Urinary bladder (tissue), 4 donors: ENCODE measurements around the gene AFF1. TPM values are rescaled to one million over a fixed set of nuclear protein-coding genes. Genes with fewer than 3 reads are reported as not detected.
"Not testable (repeated sequence)": the region's sequence is repeated elsewhere in the genome, so short reads cannot be mapped to it uniquely, and the experiment has no call there.

ENCODE experiments used
- DNase-seq: peaks from one replicate; pipeline ENCODE4 v3.0.0-alpha.2; 2015; ENCODE audit errors: extremely low spot score
- H3K27ac ChIP-seq: one replicate; pipeline ENCODE4 v1.5.1; 2013; ENCODE audit warnings: low read depth, mild to moderate bottlenecking, moderate library complexity
- H3K36me3 ChIP-seq: one replicate; pipeline ENCODE4 v1.6.1; 2013; ENCODE audit warnings: mild to moderate bottlenecking, moderate library complexity; ENCODE audit not compliant: insufficient read depth
- H3K4me1 ChIP-seq: one replicate; pipeline ENCODE4 v1.6.1; 2013; ENCODE audit warnings: mild to moderate bottlenecking, moderate library complexity; ENCODE audit not compliant: insufficient read depth
- H3K4me3 ChIP-seq: one replicate; pipeline ENCODE4 v1.5.1; 2013; ENCODE audit warnings: low read depth, low read length
- WGBS: extraction: QIAGEN DNeasy Blood & Tissue Kit; methylation state at CpG from one replicate; pipeline ENCODE4 v1.1.7; 2013; 5-methylcytosine and 5-hydroxymethylcytosine counted together
- polyA plus RNA-seq: library from polyadenylated mRNA; stranded (reverse); fragments of 200-250 nt; gene quantifications from one replicate; pipeline ENCODE4 v1.2.3, GENCODE V29; 2013
- total RNA-seq: library from RNA; depleted of rRNA; stranded (reverse); fragments of >200 nt; gene quantifications from one replicate; pipeline ENCODE4 v1.2.3, GENCODE V29; 2014
- donor health status: healthy with polysubstance abuse.
- donor health status: healthy.

Gene AFF1
- total and polyA plus RNA-seq, 2 donors, result 22.8 to 32.8 TPM

DNA sequence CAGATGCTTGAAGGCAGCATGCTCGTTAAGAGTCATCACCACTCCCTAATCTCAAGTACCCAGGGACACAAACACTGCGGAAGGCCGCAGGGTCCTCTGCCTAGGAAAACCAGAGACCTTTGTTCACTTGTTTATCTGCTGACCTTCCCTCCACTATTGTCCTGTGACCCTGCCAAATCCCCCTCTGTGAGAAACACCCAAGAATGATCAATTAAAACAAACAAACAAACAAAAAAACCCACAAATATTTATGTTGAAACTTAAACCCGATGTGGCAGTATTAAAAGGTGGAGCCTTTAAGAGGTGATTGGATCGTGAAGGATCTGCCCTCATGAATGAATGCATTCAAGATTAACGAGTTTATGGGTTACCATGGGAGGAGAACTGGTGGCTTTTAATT, 61.7 kb downstream of the AFF1 start:
- not testable (repeated sequence) for H3K27ac ChIP-seq, H3K4me1 ChIP-seq, H3K36me3 ChIP-seq, H3K4me3 ChIP-seq, DNase-seq
- 91% methylated on average over 3 of the region's 6 CpGs for WGBS

DNA sequence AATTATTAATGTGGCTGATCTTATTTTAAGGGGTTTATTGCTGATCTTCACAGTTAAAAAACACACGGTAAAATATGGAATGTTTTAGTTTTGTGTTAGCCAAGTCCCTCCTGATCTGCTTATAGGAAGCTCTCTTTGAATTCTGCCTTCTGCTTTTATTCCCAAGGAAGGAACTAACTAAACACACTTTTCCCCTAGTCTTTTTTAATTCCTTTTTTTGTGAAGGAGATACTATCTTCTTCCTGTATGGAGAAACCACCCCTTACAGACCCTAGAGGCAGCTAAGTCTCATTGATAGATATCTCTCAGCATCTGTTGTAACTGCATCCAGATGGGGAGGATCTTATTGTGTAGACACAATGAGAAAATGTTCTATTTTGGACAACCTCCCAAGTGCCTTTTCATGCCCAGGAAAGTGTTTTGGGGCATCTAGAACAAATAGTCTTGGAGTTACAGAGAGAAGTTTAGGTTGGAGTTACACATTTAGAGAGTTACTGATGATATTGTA, 64.4 kb downstream of the AFF1 start:
- DNase-seq, result no peak

DNA sequence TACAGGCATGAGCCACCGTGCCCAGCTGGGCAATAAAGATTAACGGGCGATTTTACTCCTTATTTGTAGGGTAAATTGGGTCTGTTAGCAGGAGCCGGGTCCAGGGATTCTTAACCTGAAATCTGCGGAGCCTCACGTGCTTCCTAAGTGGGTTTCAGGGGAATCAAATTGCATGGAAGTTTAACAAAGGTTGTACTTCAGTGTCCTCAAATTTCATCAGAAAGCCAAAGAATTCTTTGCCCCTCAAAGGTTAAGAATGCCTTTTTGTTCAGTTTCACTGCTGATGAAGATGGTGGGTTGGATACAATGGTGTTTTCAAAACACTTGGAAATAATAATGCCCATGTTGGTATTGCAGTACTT, 67.9 kb downstream of the AFF1 start:
- no peaks in the 10 kb centered on the region for H3K4me1 ChIP-seq
- no peaks in the 10 kb centered on the region for H3K36me3 ChIP-seq
- no peak for DNase-seq
- WGBS, result 79% methylated on average over 6 of the region's 6 CpGs
- no peak overlapping the region for H3K4me3 ChIP-seq
- no peak overlapping the region for H3K27ac ChIP-seq

More for the DNA sequence above, 64.4 kb downstream of the AFF1 start:
- Histone ChIP-seq H3K4me3 (no peak overlapping the region), H3K36me3 (no peaks in the 10 kb centered on the region), H3K4me1 (no peaks in the 10 kb centered on the region), H3K27ac (no peak overlapping the region)
- 30% methylated on average over 1 of the region's 1 CpG for WGBS

DNA sequence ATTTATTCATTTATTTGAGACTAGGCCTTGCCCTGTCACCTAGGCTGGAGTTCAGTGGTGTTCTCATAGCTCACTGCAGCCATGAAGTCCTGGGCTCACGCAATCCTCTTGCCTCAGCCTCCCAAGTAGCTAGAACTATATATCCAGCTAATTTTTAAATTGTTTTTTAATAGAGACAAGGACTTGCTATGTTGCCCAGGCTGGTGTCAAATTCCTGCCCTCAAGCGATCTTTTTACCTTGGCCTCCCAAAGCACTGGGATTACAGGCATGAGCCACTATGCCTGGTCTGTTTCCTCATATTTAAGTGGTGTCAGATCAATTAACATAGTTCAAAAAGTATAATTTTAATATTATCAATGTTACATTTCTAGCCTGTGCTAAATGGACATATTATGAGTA, 68.5 kb downstream of the AFF1 start:
- 98% methylated on average over 2 of the region's 2 CpGs for WGBS
- H3K36me3 ChIP-seq, result no peaks in the 10 kb centered on the region
- H3K27ac ChIP-seq, result no peak overlapping the region

DNA sequence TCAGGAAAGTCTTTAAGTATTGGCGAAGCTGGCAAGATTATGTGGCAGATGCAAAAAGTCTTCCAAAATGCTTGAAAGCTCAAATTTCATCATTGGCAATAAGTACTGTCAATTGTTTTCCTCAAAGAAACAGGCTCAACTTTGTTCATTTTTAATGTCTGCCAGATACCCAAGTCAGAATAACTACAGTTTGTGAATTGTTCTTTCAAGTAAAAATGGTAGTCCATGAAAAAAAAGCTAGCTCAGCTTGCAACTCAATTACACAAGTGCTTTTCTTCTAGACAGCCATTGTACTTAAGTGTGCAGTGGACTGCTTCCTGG, 70.5 kb downstream of the AFF1 start:
- Histone ChIP-seq H3K27ac (peak overlapping the region; percentile 97), H3K4me3 (no peak overlapping the region), H3K4me1 (no peaks in the 10 kb centered on the region), H3K36me3 (no peaks in the 10 kb centered on the region)
- DNase-seq, result no peak
- 91% methylated on average over 1 of the region's 1 CpG for WGBS

More for the DNA sequence above, 68.5 kb downstream of the AFF1 start:
- DNase-seq, result no peak
- Histone ChIP-seq H3K4me3 (no peak overlapping the region), H3K4me1 (no peaks in the 10 kb centered on the region)

DNA sequence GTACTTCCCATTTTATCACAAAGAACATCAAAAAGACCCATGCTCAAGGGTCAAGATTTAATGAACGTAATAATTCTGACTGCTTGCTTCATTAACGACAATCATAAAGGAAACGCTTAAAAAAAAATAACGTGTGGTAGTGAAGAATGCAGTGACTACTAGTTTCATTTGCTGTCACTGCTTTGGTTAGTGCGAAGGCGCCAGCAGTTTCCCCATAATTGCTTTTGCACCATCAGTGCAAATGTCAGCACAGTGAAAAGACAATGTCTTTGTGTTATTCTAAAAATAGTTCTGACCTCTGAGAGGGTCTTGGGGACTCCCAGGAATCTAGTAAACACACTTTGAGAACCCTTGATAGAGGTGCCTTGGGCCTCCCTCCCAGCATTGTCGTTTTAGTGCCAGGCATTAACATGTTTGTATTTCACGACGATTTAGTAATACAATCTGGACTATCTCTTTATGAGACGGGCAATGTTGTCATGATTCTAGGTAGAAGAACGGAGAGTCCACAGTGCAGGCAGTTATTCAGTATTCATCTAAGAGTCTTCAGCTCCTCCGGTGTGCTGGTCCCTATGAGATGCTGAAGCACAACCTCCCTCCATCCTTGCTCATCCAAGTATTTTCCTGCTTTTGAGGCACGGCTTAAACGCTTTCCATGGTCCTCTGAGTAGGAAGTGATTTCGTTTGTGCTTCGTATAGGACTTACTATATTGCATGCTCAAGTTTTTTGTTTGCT, 71.0 kb downstream of the AFF1 start:
- no peaks in the 10 kb centered on the region for H3K4me1 ChIP-seq
- WGBS, result 15% methylated on average over 16 of the region's 16 CpGs

DNA sequence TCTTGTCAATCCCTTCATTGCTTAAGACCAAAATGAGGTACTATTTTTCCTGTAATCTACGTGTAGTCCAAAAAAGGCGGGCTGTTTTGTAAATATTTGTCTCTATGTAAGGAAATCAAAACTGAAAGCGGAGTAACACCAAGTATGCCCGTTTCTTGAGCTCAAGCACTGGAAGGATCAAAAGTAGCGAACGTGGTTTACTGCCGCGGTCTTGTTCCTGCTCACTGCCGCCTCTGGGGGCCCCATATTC, 71.5 kb downstream of the AFF1 start:
- Histone ChIP-seq H3K4me3 (peak overlapping the region; percentile 69), H3K27ac (peak overlapping the region; percentile 97), H3K36me3 (no peaks in the 10 kb centered on the region), H3K4me1 (no peaks in the 10 kb centered on the region)
- under 1% methylated on average over 9 of the region's 9 CpGs for WGBS
- peak; percentile 74 for DNase-seq

More for the DNA sequence above, 71.0 kb downstream of the AFF1 start:
- no peak for DNase-seq
- Histone ChIP-seq H3K27ac (peak overlapping the region; percentile 97), H3K4me3 (peak overlapping the region; percentile 69), H3K36me3 (no peaks in the 10 kb centered on the region)

DNA sequence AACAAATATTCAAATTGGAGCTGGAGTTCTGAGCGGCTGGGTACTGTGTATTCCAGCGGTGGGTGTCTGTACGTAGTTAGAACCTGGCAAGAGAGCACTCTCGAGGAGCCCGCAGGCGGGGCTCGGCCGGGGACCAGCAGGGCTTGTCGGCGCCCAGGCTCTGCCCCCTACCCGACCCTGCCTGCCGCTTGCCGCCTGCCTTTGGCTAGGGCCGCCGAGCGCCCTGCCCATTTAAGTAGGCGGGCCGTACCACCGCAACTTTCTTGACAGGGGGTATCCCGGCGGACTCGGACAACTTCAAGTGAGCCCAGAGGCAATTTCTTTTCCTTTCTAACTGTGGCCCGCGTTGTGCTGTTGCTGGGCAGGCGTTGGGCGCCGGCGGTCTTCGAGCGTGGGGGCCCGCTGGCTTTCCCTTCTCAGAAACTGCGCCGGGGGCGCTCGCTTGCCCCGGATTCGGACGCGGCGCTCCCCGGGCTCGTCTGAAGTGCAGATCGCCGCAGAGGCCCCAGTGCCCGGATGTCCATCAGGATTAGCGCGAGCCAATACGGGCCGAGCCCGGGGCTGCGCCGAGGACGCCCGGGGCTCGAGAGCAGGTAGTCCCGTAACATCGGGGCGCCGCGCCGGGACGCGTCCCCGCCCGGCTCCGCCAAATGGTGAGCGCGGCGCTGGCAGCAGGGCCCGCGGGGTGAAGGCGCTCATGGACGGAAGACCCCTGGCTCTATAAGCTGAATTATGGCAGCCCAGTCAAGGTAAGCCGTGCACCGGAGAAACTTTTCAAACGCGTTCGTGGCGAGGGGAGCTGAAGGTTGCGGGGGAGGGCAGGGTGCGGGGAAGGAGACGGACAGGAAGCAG, 72.1 kb downstream of the AFF1 start:
- DNase-seq, result peak; percentile 81
- Histone ChIP-seq H3K27ac (peak overlapping the region; percentile 97), H3K4me3 (peak overlapping the region; percentile 69), H3K4me1 (no peaks in the 10 kb centered on the region), H3K36me3 (no peaks in the 10 kb centered on the region)
- under 1% methylated on average over 82 of the region's 82 CpGs for WGBS

DNA sequence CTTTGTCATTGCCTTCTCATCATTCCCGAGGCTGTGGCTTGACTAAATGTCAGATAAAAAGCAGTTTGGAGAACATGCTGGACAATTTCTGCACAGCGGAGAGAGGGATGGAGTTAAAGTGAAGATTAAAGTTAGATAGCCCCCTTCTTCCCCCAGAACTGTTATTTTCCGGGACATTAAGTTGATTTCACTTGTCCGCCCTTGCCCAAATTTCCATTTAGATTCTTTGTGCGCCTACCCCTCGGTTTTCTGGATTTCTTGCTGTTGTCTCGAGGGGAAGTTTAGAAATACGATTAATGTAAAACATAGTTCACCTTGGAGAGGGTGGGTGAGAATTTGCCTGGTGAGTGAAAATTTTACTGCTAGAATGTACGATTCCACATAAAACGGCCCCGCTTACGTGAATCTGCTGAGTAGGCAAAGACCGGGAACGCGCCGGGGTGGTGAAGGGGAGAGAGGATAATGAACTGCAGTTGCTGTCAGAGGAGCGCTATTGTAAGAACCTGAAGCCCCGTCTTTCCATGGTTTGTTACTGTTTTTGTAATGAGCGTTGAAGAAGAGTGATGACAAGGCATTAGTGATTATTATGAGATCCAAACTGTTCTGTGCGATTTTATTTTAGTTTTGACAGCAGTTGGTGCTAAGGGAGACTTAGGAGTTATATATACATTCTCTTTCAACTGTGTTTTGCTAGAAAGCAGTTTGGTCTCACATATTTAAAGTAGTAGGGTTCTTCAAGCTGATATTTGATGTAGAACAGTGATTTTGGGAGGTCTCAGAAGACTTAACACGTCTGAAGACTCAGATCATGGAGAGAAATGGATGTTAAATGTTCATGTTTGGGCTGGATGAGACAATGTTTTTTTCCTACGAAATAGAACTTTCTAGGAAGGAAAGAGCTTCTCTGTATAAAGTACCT, 73.0 kb downstream of the AFF1 start:
- no peaks in the 10 kb centered on the region for H3K4me1 ChIP-seq
- peak overlapping the region; percentile 69 for H3K4me3 ChIP-seq
- peak overlapping the region; percentile 97 for H3K27ac ChIP-seq
- H3K36me3 ChIP-seq, result no peaks in the 10 kb centered on the region
- WGBS, result 2% methylated on average over 22 of the region's 22 CpGs
- DNase-seq, result no peak

DNA sequence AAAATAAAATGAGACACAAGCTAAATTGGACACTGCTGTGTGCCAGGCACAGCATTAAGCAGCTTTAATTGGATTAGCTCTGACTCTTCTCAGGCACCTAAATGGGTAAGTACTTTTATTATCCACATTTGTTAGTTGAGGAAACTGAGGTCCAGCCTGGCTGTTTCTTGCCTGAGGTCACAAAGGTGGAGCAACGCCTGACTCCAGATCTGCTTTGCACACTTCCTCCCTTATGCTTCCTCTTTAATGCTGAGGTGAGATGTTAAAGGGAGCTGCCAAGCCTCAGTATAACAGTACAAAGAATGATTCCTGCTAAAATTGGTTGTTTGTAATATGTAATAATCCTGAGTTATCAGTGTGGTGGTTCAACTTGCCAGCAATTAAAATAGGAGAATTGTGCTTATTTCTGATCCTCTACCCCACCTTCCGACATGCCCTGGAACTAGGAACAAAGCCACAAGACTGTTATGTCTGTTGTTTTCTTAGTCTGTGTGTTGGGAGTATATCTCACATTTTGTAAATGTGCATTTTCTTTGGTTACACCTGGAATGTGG, 74.4 kb downstream of the AFF1 start:
- Histone ChIP-seq H3K4me3 (peak overlapping the region; percentile 0), H3K4me1 (no peaks in the 10 kb centered on the region), H3K36me3 (no peaks in the 10 kb centered on the region), H3K27ac (no peak overlapping the region)
- no peak for DNase-seq
- 76% methylated on average over 2 of the region's 2 CpGs for whole genome bisulfite sequencing

DNA sequence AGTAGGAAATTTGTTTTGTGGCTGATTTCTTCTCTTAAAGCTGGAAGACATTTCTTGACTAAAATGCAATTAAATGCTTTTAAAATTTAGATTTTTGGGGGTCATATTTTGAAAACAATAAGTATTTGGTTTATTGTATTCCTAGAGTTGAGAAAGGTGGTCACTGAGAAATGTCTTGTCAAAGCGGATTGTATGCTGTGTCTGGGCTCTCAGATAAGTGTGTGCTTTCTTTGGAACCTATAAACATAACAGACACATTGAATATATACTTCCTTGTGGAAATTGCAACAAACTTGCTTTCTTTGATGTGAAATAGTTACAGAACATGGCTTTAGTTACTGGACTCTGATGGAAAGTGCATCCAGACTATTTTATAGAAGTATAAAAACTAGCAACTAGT, 75.4 kb downstream of the AFF1 start:
- H3K36me3 ChIP-seq, result no peaks in the 10 kb centered on the region
- H3K4me1 ChIP-seq, result no peaks in the 10 kb centered on the region
- no peak overlapping the region for H3K27ac ChIP-seq
- no peak overlapping the region for H3K4me3 ChIP-seq
- 92% methylated on average over 1 of the region's 1 CpG for WGBS
- DNase-seq, result no peak

DNA sequence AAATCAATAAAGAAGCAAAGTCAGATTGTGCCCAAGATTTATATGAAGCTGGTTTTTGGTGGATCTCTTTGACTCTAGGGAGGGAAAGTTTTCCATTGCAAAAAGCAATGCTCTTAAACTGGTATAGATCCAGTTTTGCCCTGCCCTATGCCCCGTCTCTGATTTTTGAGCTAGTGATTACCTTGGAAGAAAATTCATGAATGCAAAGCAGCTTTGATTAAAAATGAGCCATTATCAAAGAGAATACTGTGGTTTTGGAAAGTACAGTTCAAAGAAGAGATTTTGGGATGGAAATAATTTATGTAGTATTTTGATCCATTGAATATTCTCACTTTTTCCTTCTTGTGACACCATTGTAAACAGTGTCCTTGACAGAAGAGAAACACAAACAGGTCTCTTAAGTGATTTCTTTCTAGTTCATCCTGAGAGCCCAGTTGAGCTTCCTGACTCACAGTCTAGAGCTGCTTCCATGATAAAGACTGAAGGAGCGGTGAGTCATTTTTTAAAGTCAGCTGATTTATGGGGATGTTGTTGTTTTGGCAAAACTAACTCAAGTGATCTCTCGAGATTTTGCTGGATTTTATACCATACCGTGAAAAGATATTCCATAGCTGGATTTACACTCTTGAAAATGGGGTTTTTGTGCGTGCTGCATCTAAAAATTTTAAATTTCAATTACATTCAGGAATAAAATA, 76.7 kb downstream of the AFF1 start:
- no peak for DNase-seq
- Histone ChIP-seq H3K36me3 (no peaks in the 10 kb centered on the region), H3K4me1 (no peaks in the 10 kb centered on the region), H3K27ac (peak overlapping the region; percentile 38), H3K4me3 (no peak overlapping the region)
- WGBS, result 41% methylated on average over 5 of the region's 5 CpGs
